ENCODE measurements around the gene SLC7A14. TPM values are rescaled to one million over a fixed set of nuclear protein-coding genes. Genes with fewer than 3 reads are reported as not detected.

The SLC7A14 gene
- total RNA-seq, 1 donor from 2014 or later, result 6.2 TPM

- no peak for DNase-seq
- Mint-ChIP-seq H3K9me3 (ENCODE audit: unreplicated experiment) (no peaks in the 10 kb centered on the region), H3K27ac (ENCODE audit: unreplicated experiment) (no peak overlapping the region), H3K36me3 (ENCODE audit: unreplicated experiment) (peaks cover 4% of the 10 kb centered on the region), H3K27me3 (ENCODE audit: unreplicated experiment) (peaks cover 3% of the 10 kb centered on the region), H3K4me3 (ENCODE audit: unreplicated experiment) (no peak overlapping the region), H3K4me1 (ENCODE audit: low read depth, unreplicated experiment) (no peaks in the 10 kb centered on the region)
- no peak for TF ChIP-seq CTCF (IDR thresholded peaks at IDR 0.05; ENCODE audit: partially characterized antibody, unreplicated experiment)
Observed at GRCh38 chr3:170565495-170565894, 20.4 kb downstream of the SLC7A14 start.

- H3K36me3 Mint-ChIP-seq (ENCODE audit: unreplicated experiment), result peaks cover 4% of the 10 kb centered on the region
- no peak overlapping the region for H3K4me3 Mint-ChIP-seq (ENCODE audit: unreplicated experiment)
- no peak for TF ChIP-seq CTCF (IDR thresholded peaks at IDR 0.05; ENCODE audit: partially characterized antibody, unreplicated experiment)
- no peak for DNase-seq
- H3K27me3 Mint-ChIP-seq (ENCODE audit: unreplicated experiment), result peaks cover 3% of the 10 kb centered on the region
- no peak overlapping the region for H3K27ac Mint-ChIP-seq (ENCODE audit: unreplicated experiment)
- no peaks in the 10 kb centered on the region for H3K9me3 Mint-ChIP-seq (ENCODE audit: unreplicated experiment)
- H3K4me1 Mint-ChIP-seq (ENCODE audit: low read depth, unreplicated experiment), result no peaks in the 10 kb centered on the region
Observed at GRCh38 chr3:170564664-170565063, 21.2 kb downstream of the SLC7A14 start.

- TF ChIP-seq CTCF (IDR thresholded peaks at IDR 0.05; ENCODE audit: partially characterized antibody, unreplicated experiment), result no peak
- Mint-ChIP-seq H3K27me3 (ENCODE audit: unreplicated experiment) (peaks cover 3% of the 10 kb centered on the region), H3K9me3 (ENCODE audit: unreplicated experiment) (no peaks in the 10 kb centered on the region), H3K4me3 (ENCODE audit: unreplicated experiment) (no peak overlapping the region), H3K27ac (ENCODE audit: unreplicated experiment) (no peak overlapping the region), H3K36me3 (ENCODE audit: unreplicated experiment) (peaks cover 4% of the 10 kb centered on the region), H3K4me1 (ENCODE audit: low read depth, unreplicated experiment) (no peaks in the 10 kb centered on the region)
- no peak for DNase-seq
Observed at GRCh38 chr3:170563712-170564423, 22.0 kb downstream of the SLC7A14 start.

GRCh38 chr3:170562080-170562479 is 23.8 kb downstream of the SLC7A14 start:
- Mint-ChIP-seq H3K36me3 (ENCODE audit: unreplicated experiment) (peaks cover 4% of the 10 kb centered on the region), H3K4me1 (ENCODE audit: low read depth, unreplicated experiment) (no peaks in the 10 kb centered on the region), H3K4me3 (ENCODE audit: unreplicated experiment) (no peak overlapping the region), H3K9me3 (ENCODE audit: unreplicated experiment) (no peaks in the 10 kb centered on the region), H3K27ac (ENCODE audit: unreplicated experiment) (no peak overlapping the region), H3K27me3 (ENCODE audit: unreplicated experiment) (peaks cover 3% of the 10 kb centered on the region)
- no peak for TF ChIP-seq CTCF (IDR thresholded peaks at IDR 0.05; ENCODE audit: partially characterized antibody, unreplicated experiment)
- DNase-seq, result no peak

GRCh38 chr3:170560717-170561382 is 25.0 kb downstream of the SLC7A14 start:
- H3K27me3 Mint-ChIP-seq (ENCODE audit: unreplicated experiment), result peaks cover 3% of the 10 kb centered on the region
- no peaks in the 10 kb centered on the region for H3K4me1 Mint-ChIP-seq (ENCODE audit: low read depth, unreplicated experiment)
- no peak overlapping the region for H3K27ac Mint-ChIP-seq (ENCODE audit: unreplicated experiment)
- H3K4me3 Mint-ChIP-seq (ENCODE audit: unreplicated experiment), result no peak overlapping the region
- no peaks in the 10 kb centered on the region for H3K9me3 Mint-ChIP-seq (ENCODE audit: unreplicated experiment)
- TF ChIP-seq CTCF (IDR thresholded peaks at IDR 0.05; ENCODE audit: partially characterized antibody, unreplicated experiment), result no peak
- no peaks in the 10 kb centered on the region for H3K36me3 Mint-ChIP-seq (ENCODE audit: unreplicated experiment)
- no peak for DNase-seq
